Activated CD4-positive, alpha-beta T cell treated with anti-CD3 and anti-CD28 coated beads for 48 hours (primary cell): ENCODE data around the gene ZDHHC6.
"Not testable (repeated sequence)": the region's sequence is repeated elsewhere in the genome, so short reads cannot be mapped to it uniquely, and the experiment has no call there.

Source experiments
- DNase-seq: peaks from one replicate; pipeline ENCODE4 v3.0.0-alpha.2; 2020

ZDHHC6 gene

DNA sequence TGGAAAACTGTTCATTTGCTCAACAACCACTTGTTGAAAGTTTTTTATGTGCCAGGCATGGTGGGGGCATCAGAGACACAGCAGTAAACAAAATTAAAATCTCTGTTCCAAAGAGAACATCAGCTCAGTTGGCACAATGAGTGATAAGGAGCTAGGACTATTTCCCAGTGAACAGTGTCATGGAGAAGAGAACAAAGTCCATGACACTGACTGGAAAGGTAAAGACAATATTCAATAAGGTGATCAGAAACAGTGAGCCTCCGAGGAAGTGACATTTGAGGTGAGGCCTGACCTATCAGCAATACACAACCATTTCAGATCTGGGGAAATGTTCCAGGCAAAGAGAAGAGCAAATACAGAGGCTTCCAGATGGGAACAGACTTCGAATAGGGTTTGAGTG lies 58.2 kb downstream of the ZDHHC6 start:
- no peak for DNase-seq

DNA sequence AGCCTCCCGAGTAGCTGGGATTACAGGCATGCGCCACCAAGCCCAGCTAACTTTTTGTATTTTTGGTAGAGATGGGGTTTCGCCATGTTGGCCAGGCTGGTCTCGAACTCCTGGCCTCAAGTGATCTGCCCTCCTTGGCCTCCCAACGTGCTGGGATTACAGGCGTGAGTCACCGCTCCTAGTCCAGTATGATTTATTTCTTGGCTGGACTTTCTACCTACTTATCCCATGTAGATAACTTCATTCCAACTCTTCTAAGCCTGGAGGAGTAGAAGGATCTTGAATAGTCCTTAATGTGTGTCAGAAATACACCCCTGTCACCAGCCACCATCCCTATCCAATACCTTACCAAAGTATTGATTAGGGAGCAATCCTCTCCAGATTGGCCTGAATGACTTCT lies 58.7 kb downstream of the ZDHHC6 start:
- DNase-seq = not testable (repeated sequence)

DNA sequence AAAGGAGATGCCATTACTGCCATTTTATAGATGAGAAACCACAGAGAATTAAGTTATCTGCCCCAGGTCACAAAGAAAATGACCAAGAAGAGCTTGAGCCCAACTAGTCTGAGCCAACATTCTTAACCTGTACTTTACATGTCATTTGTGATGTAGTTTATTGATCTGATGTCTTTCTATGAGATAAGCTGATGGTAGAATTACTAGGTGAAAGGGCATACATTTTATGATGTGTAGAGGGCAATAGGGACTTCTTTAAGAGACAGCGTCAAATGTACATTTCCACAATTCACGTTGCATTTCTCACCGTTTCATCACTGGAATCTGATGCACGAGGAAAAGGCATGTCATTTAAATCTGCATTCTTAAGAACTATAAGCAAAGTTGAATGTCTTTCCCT lies 61.5 kb downstream of the ZDHHC6 start:
- DNase-seq = no peak

DNA sequence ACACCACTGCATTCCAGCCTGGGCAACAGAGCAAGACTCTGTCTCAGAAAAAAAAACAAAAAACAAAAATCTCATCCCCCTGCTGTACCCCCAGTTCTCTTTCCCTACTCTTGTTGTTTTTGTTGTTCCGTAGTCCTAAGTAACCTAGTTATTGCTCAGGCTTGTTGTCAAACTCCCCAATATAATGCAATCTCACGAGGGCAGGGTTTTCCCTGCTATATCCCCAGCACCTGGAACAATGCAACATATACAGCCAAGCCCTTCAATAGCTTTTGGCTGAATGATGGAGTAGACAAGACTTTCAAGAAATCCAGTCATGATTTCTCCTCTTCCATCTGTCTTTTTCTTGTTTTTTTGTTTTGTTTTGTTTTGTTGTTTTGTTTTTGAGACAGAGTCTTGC lies 62.6 kb downstream of the ZDHHC6 start:
- DNase-seq = no peak

DNA sequence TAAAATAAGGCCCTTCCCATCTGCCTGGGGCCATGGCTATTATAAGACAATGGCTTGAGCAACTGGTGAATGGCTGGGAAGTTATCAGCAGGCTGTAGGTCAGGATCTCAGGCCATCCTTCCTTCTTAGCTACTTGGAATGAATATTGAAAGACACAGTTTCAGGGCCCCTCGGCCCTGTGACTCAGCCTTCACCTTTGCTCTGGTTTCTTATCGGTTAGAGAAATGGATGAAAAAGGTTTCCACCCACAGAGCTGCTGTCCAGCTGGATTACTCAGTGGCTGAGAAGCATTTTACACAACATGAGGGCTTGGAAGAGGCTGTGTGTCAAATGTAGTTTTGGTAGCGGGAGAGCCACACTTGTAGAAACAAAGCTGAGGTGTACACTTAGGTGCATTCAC lies 63.4 kb downstream of the ZDHHC6 start:
- peak; percentile 34 for DNase-seq

DNA sequence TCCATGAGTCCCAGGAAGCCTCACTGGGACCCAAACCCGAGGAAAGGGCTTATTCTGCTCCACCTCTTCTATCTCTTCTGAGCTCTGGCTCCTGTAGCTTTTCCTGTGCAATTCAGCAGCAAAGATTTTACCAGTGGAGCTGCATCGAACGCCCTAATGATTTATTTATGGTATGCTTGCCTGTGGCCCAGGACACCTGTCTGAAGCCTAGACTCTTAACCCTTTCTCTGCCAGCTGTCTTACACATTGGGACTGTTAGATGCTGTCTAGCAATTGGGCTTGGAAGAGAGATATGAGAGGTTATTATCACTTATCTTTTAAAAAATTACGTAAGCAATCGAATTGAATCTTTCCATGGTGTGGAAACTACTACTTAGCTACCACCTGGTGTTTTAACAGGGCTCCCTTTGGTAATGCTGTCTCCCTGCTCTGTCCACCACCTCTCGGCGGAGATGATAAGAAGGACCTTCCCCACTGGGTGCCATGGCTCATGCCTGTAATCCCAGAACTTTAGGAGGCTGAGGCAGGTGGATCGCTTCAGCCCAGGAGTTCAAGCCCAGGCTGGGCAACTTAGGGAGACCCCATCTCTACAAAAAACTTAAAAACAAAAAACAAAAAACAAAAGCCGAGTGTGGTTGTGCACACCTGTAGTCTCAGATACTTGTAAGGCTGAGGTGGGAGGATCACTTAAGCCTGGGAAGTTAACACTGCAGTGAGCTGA lies 64.0 kb downstream of the ZDHHC6 start:
- no peak for DNase-seq
